DOHH2 (cell line): Measurements from ENCODE around the gene ABCA4.

Source experiments
- H3F3A ChIP-seq: fragments of 200-600 bp; sonication (generic), shearing (Covaris generic); 2 replicates; pipeline ENCODE4 v1.6.0; 2016; ENCODE audit warnings: antibody characterized with exemption, mild to moderate bottlenecking; ENCODE audit not compliant: control insufficient read depth, insufficient read depth
- H3K27ac ChIP-seq: fragments of 200-600 bp; sonication (generic); 2 replicates; pipeline ENCODE4 v1.5.1; 2014; ENCODE audit warnings: low read depth, mild to moderate bottlenecking, low read length, moderate library complexity
- H3K27me3 ChIP-seq: fragments of 200-600 bp; sonication (generic); 2 replicates; pipeline ENCODE4 v1.6.1; 2014; ENCODE audit warnings: mild to moderate bottlenecking, low read length, mixed read lengths; ENCODE audit not compliant: control insufficient read depth
- H3K36me3 ChIP-seq: fragments of 200-600 bp; sonication (generic); 2 replicates; pipeline ENCODE4 v1.6.1; 2014; ENCODE audit warnings: mild to moderate bottlenecking, low read length, moderate library complexity, mixed read lengths; ENCODE audit not compliant: control insufficient read depth
- H3K4me1 ChIP-seq: fragments of 200-600 bp; sonication (generic); 2 replicates; pipeline ENCODE4 v1.6.1; 2014; ENCODE audit warnings: mild to moderate bottlenecking, low read length, mixed read lengths; ENCODE audit not compliant: control insufficient read depth
- H3K4me2 ChIP-seq: fragments of 200-600 bp; sonication (generic); 2 replicates; pipeline ENCODE4 v1.6.0; 2014; ENCODE audit warnings: mild to moderate bottlenecking, low read length, moderate library complexity
- H3K4me3 ChIP-seq: fragments of 200-600 bp; sonication (generic); 2 replicates; pipeline ENCODE4 v1.5.1; 2014; ENCODE audit warnings: mild to moderate bottlenecking, low read length, mixed read lengths
- H3K79me2 ChIP-seq: fragments of 200-600 bp; sonication (generic); 2 replicates; pipeline ENCODE4 v1.6.1; 2014; ENCODE audit warnings: mild to moderate bottlenecking, low read length, mixed read lengths; ENCODE audit not compliant: control insufficient read depth
- H3K9me2 ChIP-seq: fragments of 200-600 bp; sonication (generic); replicated peaks from 2 replicates; pipeline ENCODE4 v1.6.1; 2014; ENCODE audit warnings: mild to moderate bottlenecking, low read length, mixed read lengths; ENCODE audit not compliant: control insufficient read depth
- H3K9me3 ChIP-seq: fragments of 200-600 bp; sonication (generic); 2 replicates; pipeline ENCODE4 v1.6.1; 2014; ENCODE audit warnings: antibody characterized with exemption, low read length, mixed read lengths; ENCODE audit not compliant: control insufficient read depth, insufficient read depth
- H4K20me1 ChIP-seq: fragments of 200-600 bp; sonication (generic); 2 replicates; pipeline ENCODE4 v1.6.0; 2014; ENCODE audit warnings: low read depth, mild to moderate bottlenecking, antibody characterized with exemption, low read length, moderate library complexity; ENCODE audit not compliant: control insufficient read depth, insufficient read depth
- EZH2phosphoT487 ChIP-seq: fragments of 200-600 bp; sonication (generic); IDR thresholded peaks from 2 replicates; pipeline ENCODE4 v1.6.1; 2017; ENCODE audit warnings: borderline replicate concordance, mild to moderate bottlenecking, antibody characterized with exemption, low read length, moderate library complexity, mixed read lengths
- TF ChIP-seq, protein P1 (sequence below): fragments of 200-600 bp; sonication (generic); IDR thresholded peaks from one replicate; pipeline ENCODE4 v1.5.1; 2014; ENCODE audit warnings: antibody characterized with exemption, mild to moderate bottlenecking, low read depth, low read length; ENCODE audit not compliant: poor library complexity, severe bottlenecking

Gene ABCA4

DNA sequence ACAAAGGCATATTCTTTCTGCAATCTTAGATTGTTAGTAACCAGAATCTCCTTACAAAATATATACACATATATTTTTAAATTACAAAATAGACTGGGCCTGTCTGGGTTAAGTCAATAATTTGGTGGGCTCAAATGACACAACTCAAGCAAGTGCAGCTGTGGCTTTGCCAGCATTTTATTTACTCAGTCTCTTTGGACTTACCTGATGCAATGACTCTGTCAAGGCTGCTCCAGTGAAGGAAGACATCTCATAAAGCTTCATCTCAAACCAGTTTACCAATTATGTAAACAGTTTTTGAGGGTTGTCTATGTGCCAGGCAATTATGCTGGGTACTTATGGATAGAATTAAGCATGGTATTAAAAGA, 22.8 kb upstream of the ABCA4 start:
- Histone ChIP-seq H3K4me2 (no peak overlapping the region), H3K36me3 (no peaks in the 10 kb centered on the region), H3K79me2 (no peaks in the 10 kb centered on the region), H3K9me2 (no peaks in the 10 kb centered on the region), H3K27ac (no peak overlapping the region), H3K27me3 (peaks cover 7% of the 10 kb centered on the region; the same call in 1 of the 2 replicates), H3K9me3 (no peaks in the 10 kb centered on the region), H3K4me3 (no peak overlapping the region), H4K20me1 (no peaks in the 10 kb centered on the region), H3F3A (no peaks in the 10 kb centered on the region), H3K4me1 (no peaks in the 10 kb centered on the region)
- TF ChIP-seq, protein P1, sequence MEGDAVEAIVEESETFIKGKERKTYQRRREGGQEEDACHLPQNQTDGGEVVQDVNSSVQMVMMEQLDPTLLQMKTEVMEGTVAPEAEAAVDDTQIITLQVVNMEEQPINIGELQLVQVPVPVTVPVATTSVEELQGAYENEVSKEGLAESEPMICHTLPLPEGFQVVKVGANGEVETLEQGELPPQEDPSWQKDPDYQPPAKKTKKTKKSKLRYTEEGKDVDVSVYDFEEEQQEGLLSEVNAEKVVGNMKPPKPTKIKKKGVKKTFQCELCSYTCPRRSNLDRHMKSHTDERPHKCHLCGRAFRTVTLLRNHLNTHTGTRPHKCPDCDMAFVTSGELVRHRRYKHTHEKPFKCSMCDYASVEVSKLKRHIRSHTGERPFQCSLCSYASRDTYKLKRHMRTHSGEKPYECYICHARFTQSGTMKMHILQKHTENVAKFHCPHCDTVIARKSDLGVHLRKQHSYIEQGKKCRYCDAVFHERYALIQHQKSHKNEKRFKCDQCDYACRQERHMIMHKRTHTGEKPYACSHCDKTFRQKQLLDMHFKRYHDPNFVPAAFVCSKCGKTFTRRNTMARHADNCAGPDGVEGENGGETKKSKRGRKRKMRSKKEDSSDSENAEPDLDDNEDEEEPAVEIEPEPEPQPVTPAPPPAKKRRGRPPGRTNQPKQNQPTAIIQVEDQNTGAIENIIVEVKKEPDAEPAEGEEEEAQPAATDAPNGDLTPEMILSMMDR: no peak

DNA sequence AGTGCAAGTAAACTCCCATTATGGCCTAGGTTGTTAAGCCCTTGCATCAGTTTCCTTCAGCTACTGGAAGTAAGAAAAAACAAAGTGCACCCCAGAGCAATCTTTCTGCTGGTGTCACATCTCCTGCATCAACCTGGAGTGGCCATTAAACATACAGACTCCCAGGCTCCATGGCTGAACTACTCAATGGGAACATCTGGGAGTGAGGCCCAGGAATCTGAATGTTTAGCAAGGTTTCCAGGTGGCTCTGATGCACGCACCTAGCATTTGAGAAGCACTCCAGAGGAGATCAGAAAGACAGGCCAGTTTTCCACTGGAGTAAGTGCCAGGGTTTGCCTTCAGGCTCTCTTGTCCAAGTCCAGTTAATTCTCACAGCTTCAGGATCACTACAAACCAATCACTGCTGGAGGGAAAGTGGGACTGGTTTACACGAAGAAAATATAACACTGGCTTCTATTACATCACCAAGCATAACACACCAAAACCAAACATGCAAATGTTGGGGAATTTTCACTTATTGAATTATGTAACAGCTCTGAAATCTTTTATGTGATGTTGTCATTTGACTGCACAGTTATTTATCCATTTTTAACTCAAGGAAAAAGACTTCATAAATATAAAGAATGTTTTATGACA, 22.3 kb upstream of the ABCA4 start:
- H3F3A ChIP-seq: no peaks in the 10 kb centered on the region

DNA sequence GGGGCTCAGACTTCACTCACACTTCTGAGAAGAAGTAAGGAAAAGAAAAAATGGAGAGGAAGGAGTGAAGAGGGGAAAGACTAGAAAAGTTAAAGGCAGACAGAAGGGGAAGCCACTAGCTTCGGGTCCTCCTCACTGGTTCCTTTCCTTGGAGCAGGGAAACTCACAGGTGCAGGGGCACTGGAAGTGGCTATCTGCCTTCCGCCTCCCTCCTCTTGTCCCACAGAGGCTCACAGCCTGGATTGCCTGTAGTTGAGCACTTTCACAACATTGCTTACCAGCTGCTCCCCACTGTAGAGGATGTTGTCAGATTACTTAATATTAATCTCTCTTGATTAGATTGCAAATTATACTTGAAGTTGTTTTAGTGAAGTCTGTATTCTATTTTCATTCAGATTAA, 21.6 kb upstream of the ABCA4 start:
- H3K4me1 ChIP-seq: no peaks in the 10 kb centered on the region
- no peak overlapping the region for H3K27ac ChIP-seq
- no peaks in the 10 kb centered on the region for H3F3A ChIP-seq
- H3K27me3 ChIP-seq: peaks cover 7% of the 10 kb centered on the region; the same call in 1 of the 2 replicates
- no peaks in the 10 kb centered on the region for H3K36me3 ChIP-seq
- H3K4me3 ChIP-seq: no peak overlapping the region
- H3K79me2 ChIP-seq: no peaks in the 10 kb centered on the region
- TF ChIP-seq EZH2phosphoT487: no peak
- TF ChIP-seq, protein P1: no peak
- H3K9me2 ChIP-seq: no peaks in the 10 kb centered on the region
- no peaks in the 10 kb centered on the region for H4K20me1 ChIP-seq
- H3K9me3 ChIP-seq: no peaks in the 10 kb centered on the region
- H3K4me2 ChIP-seq: no peak overlapping the region

More for the DNA sequence above, 22.3 kb upstream of the ABCA4 start:
- Histone ChIP-seq H4K20me1 (no peaks in the 10 kb centered on the region), H3K4me3 (no peak overlapping the region), H3K79me2 (no peaks in the 10 kb centered on the region), H3K9me2 (no peaks in the 10 kb centered on the region), H3K9me3 (no peaks in the 10 kb centered on the region), H3K4me2 (no peak overlapping the region), H3K4me1 (no peaks in the 10 kb centered on the region), H3K27me3 (peaks cover 7% of the 10 kb centered on the region; the same call in 1 of the 2 replicates), H3K27ac (no peak overlapping the region), H3K36me3 (no peaks in the 10 kb centered on the region)
- no peak for TF ChIP-seq EZH2phosphoT487
- TF ChIP-seq, protein P1: no peak
